Measurements from ENCODE around the gene CD164L2. TPM values are rescaled to one million over a fixed set of nuclear protein-coding genes. Genes with fewer than 3 reads are reported as not detected.
"Not testable (repeated sequence)": the region's sequence is repeated elsewhere in the genome, so short reads cannot be mapped to it uniquely, and the experiment has no call there.

The CD164L2 gene
- total RNA-seq (not detected), total RNA-seq (0 to 0.18 (median 0) reads per million in 29 experiments)
- total RNA-seq (2013) = not detected

GRCh38 chr1:27383039-27383605 is at the start of gene CD164L2:
CD164L2 (minus strand) TSS chr1:27383333; CDS start chr1:27383239, 94 bp downstream.
- Mint-ChIP-seq H3K36me3 (no peaks in the 10 kb centered on the region), H3K4me1 (peaks cover 0 to 7% (median 0%) of the 10 kb centered on the region in 3 donors), H3K9me3 (no peaks in the 10 kb centered on the region), H3K27me3 (no peaks in the 10 kb centered on the region), H3K4me3 (no peak within 1 kb of the TSS), H3K27ac (no peak within 1 kb of the TSS)
- ChIA-PET CTCF (interaction anchor here (0.7 to 1.4 kb wide), 2 partner anchors 76 to 81 kb away, joined by 4 read pairs; no protein-coding TSS in a partner anchor), POLR2A (no interaction called here)
- ATAC-seq (replicated peaks in 1 of 4) (peak; percentile 46 to 88 (median 55)), DNase-seq (peak in 18 of 35 experiments; percentile 24 to 64 (median 49))
- Histone ChIP-seq H3K27ac (ENCODE audit: low read length) (no peak within 1 kb of the TSS), H3K9me3 (no peaks in the 10 kb centered on the region), H3K27me3 (replicated peaks in 1 of 2; ENCODE audit: control insufficient read depth in 2 of 2, extremely low read depth in 1 of 2, insufficient read depth in 2 of 2, low read length in 1 of 2) (peaks cover 0 to 16% of the 10 kb centered on the region in 2 experiments), H3K36me3 (ENCODE audit: control insufficient read depth in 2 of 2, extremely low read depth in 1 of 2, insufficient read depth in 1 of 2, low read length in 1 of 2) (no peaks in the 10 kb centered on the region), H3K4me1 (ENCODE audit: control insufficient read depth in 1 of 2, extremely low read depth in 1 of 2, insufficient read depth in 2 of 2, low read length in 2 of 2) (peaks cover 0 to 2% of the 10 kb centered on the region in 2 experiments), H3K4me3 (ENCODE audit: control insufficient read depth in 1 of 2, extremely low read depth in 1 of 2, low read length in 1 of 2) (no peak within 1 kb of the TSS)
- 31% methylated on average over 43 of the region's 43 CpGs for WGBS (ENCODE audit: insufficient coverage)

- H3K27ac ChIP-seq (ENCODE audit: low read length) = peak overlapping the region; percentile 10
- not testable (repeated sequence) for H3K36me3 Mint-ChIP-seq; H3K4me3 ChIP-seq (ENCODE audit: control insufficient read depth in 1 of 2, extremely low read depth in 1 of 2, low read length in 1 of 2); H3K27me3 Mint-ChIP-seq; H3K27me3 ChIP-seq (replicated peaks in 1 of 2; ENCODE audit: control insufficient read depth in 2 of 2, extremely low read depth in 1 of 2, insufficient read depth in 2 of 2, low read length in 1 of 2); DNase-seq; H3K4me3 Mint-ChIP-seq; ATAC-seq (replicated peaks in 1 of 4); H3K9me3 Mint-ChIP-seq; H3K9me3 ChIP-seq
- ChIA-PET POLR2A (interaction anchor here in 1 of 2 donors (0.6 kb wide), 1 partner anchor 35 kb away, joined by 9 read pairs; no protein-coding TSS in a partner anchor), CTCF (interaction anchor here in 1 of 2 donors (0.6 to 0.8 kb wide), 3 partner anchors 10 to 403 kb away, joined by 3 to 6 read pairs (median 3); no protein-coding TSS in a partner anchor)
- Mint-ChIP-seq H3K27ac (peak overlapping the region in 1 of 2 donors; percentile 75), H3K4me1 (peaks cover 84 to 91% (median 88%) of the 10 kb centered on the region in 3 donors)
- WGBS (ENCODE audit: insufficient coverage) = no CpG with 5 or more reads among the region's 1 CpG
- H3K36me3 ChIP-seq (ENCODE audit: control insufficient read depth in 2 of 2, extremely low read depth in 1 of 2, insufficient read depth in 1 of 2, low read length in 1 of 2) = peaks cover 7 to 10% of the 10 kb centered on the region in 2 donors
- peaks cover 69 to 76% of the 10 kb centered on the region in 2 experiments for H3K4me1 ChIP-seq (ENCODE audit: control insufficient read depth in 1 of 2, extremely low read depth in 1 of 2, insufficient read depth in 2 of 2, low read length in 2 of 2)
Measured at GRCh38 chr1:27432725-27433124, 49.6 kb upstream of the CD164L2 start.

GRCh38 chr1:27431601-27431940 is 48.4 kb upstream of the CD164L2 start:
- Histone ChIP-seq H3K4me3 (ENCODE audit: control insufficient read depth in 1 of 2, extremely low read depth in 1 of 2, low read length in 1 of 2) (no peak overlapping the region), H3K36me3 (ENCODE audit: control insufficient read depth in 2 of 2, extremely low read depth in 1 of 2, insufficient read depth in 1 of 2, low read length in 1 of 2) (peaks cover 7 to 21% of the 10 kb centered on the region in 2 donors)
- H3K4me3 Mint-ChIP-seq = peak overlapping the region in 2 of 3 donors; percentile 31 to 74

GRCh38 chr1:27430903-27431600 is 47.9 kb upstream of the CD164L2 start:
- Mint-ChIP-seq H3K27ac (peak overlapping the region; percentile 88 to 91), H3K4me3 (peak overlapping the region; percentile 31 to 74 (median 64)), H3K9me3 (no peaks in the 10 kb centered on the region), H3K4me1 (peaks cover 85 to 88% (median 85%) of the 10 kb centered on the region in 3 donors), H3K27me3 (no peaks in the 10 kb centered on the region), H3K36me3 (peaks cover 21% of the 10 kb centered on the region)
- Histone ChIP-seq H3K27me3 (replicated peaks in 1 of 2; ENCODE audit: control insufficient read depth in 2 of 2, extremely low read depth in 1 of 2, insufficient read depth in 2 of 2, low read length in 1 of 2) (no peaks in the 10 kb centered on the region), H3K4me3 (ENCODE audit: control insufficient read depth in 1 of 2, extremely low read depth in 1 of 2, low read length in 1 of 2) (peak overlapping the region in 1 of 2 donors; percentile 40), H3K36me3 (ENCODE audit: control insufficient read depth in 2 of 2, extremely low read depth in 1 of 2, insufficient read depth in 1 of 2, low read length in 1 of 2) (peaks cover 7 to 25% of the 10 kb centered on the region in 2 donors), H3K9me3 (no peaks in the 10 kb centered on the region), H3K27ac (ENCODE audit: low read length) (peak overlapping the region; percentile 45), H3K4me1 (ENCODE audit: control insufficient read depth in 1 of 2, extremely low read depth in 1 of 2, insufficient read depth in 2 of 2, low read length in 2 of 2) (peaks cover 60 to 80% of the 10 kb centered on the region in 2 experiments)
- POLR2A ChIA-PET = interaction anchor here (0.5 to 0.6 kb wide), 5 partner anchors 11 to 97 kb away, joined by 3 to 11 read pairs (median 3); no protein-coding TSS in a partner anchor
- CTCF ChIA-PET = interaction anchor here in 1 of 2 donors (0.6 to 2.2 kb wide), 7 partner anchors 14 to 269 kb away, joined by 3 to 10 read pairs (median 3); partner anchors contain the start of gene WASF2
- DNase-seq (peak in 27 of 35 experiments; percentile 5 to 66 (median 17)), ATAC-seq (replicated peaks in 1 of 4) (peak; percentile 83 to 92 (median 88))
- WGBS (ENCODE audit: insufficient coverage) = no CpG with 5 or more reads among the region's 1 CpG

More at GRCh38 chr1:27431601-27431940, 48.4 kb upstream of the CD164L2 start:
- ChIA-PET POLR2A (interaction anchor here (0.5 kb wide), 2 partner anchors 10 to 36 kb away, joined by 3 to 7 read pairs; no protein-coding TSS in a partner anchor), CTCF (interaction anchor here in 1 of 2 donors (0.7 to 1.7 kb wide), 2 partner anchors 15 to 269 kb away, joined by 3 to 6 read pairs; no protein-coding TSS in a partner anchor)
- ATAC-seq (replicated peaks in 1 of 4) = no peak
- no peaks in the 10 kb centered on the region for H3K9me3 ChIP-seq
- H3K27ac Mint-ChIP-seq = peak overlapping the region; percentile 88 to 91
- H3K36me3 Mint-ChIP-seq = peaks cover 18% of the 10 kb centered on the region
- H3K27ac ChIP-seq (ENCODE audit: low read length) = peak overlapping the region; percentile 45
- H3K27me3 Mint-ChIP-seq = no peaks in the 10 kb centered on the region
- H3K27me3 ChIP-seq (replicated peaks in 1 of 2; ENCODE audit: control insufficient read depth in 2 of 2, extremely low read depth in 1 of 2, insufficient read depth in 2 of 2, low read length in 1 of 2) = no peaks in the 10 kb centered on the region
- no peak for DNase-seq
- peaks cover 64 to 83% of the 10 kb centered on the region in 2 experiments for H3K4me1 ChIP-seq (ENCODE audit: control insufficient read depth in 1 of 2, extremely low read depth in 1 of 2, insufficient read depth in 2 of 2, low read length in 2 of 2)
- peaks cover 85 to 90% (median 88%) of the 10 kb centered on the region in 3 donors for H3K4me1 Mint-ChIP-seq
- no peaks in the 10 kb centered on the region for H3K9me3 Mint-ChIP-seq
- WGBS (ENCODE audit: insufficient coverage) = no CpG with 5 or more reads among the region's 2 CpGs

GRCh38 chr1:27429029-27429425 is 45.9 kb upstream of the CD164L2 start:
- Mint-ChIP-seq H3K27me3 (no peaks in the 10 kb centered on the region), H3K9me3 (no peaks in the 10 kb centered on the region), H3K4me3 (peak overlapping the region; percentile 62 to 74 (median 64)), H3K4me1 (peaks cover 78 to 82% (median 81%) of the 10 kb centered on the region in 3 donors), H3K36me3 (peaks cover 26% of the 10 kb centered on the region), H3K27ac (peak overlapping the region; percentile 88 to 94)
- peaks cover 11 to 31% of the 10 kb centered on the region in 2 donors for H3K36me3 ChIP-seq (ENCODE audit: control insufficient read depth in 2 of 2, extremely low read depth in 1 of 2, insufficient read depth in 1 of 2, low read length in 1 of 2)
- H3K9me3 ChIP-seq = no peaks in the 10 kb centered on the region
- H3K27ac ChIP-seq (ENCODE audit: low read length) = peak overlapping the region; percentile 43
- H3K4me3 ChIP-seq (ENCODE audit: control insufficient read depth in 1 of 2, extremely low read depth in 1 of 2, low read length in 1 of 2) = peak overlapping the region in 1 of 2 donors; percentile 51
- no CpG with 5 or more reads among the region's 2 CpGs for WGBS (ENCODE audit: insufficient coverage)
- DNase-seq (no peak), ATAC-seq (replicated peaks in 1 of 4) (no peak)
- H3K27me3 ChIP-seq (replicated peaks in 1 of 2; ENCODE audit: control insufficient read depth in 2 of 2, extremely low read depth in 1 of 2, insufficient read depth in 2 of 2, low read length in 1 of 2) = no peaks in the 10 kb centered on the region
- ChIA-PET POLR2A (interaction anchor here (0.6 to 0.9 kb wide), 6 partner anchors 10 to 1297 kb away, joined by 3 to 7 read pairs (median 3); no protein-coding TSS in a partner anchor), CTCF (interaction anchor here (0.6 to 2.2 kb wide), 8 partner anchors 10 to 174 kb away, joined by 3 to 10 read pairs (median 4); no protein-coding TSS in a partner anchor)
- peaks cover 60 to 71% of the 10 kb centered on the region in 2 experiments for H3K4me1 ChIP-seq (ENCODE audit: control insufficient read depth in 1 of 2, extremely low read depth in 1 of 2, insufficient read depth in 2 of 2, low read length in 2 of 2)

Data from T-cell (primary cell).